ENCODE measurements around the gene C4orf54. TPM values are rescaled to one million over a fixed set of nuclear protein-coding genes. Genes with fewer than 3 reads are reported as not detected.

Gene C4orf54
- total and polyA plus RNA-seq, 10 of the 15 experiments (the other 5 are each of a cell fraction or from before 2014, with no cell fraction given) = 0.01 TPM; not detected in 9

- DNase-seq (ENCODE audit: low read depth, low spot score) (no peak), FAIRE-seq (no peak), ATAC-seq (no peak)
- Histone ChIP-seq H3K4me2 (ENCODE audit: control insufficient read depth, insufficient read depth) (no peak overlapping the region), H3K9ac (ENCODE audit: control insufficient read depth, insufficient read depth, low read length) (no peak overlapping the region), H3K27me3 (replicated peaks in 1 of 2; ENCODE audit: control insufficient read depth in 2 of 2, insufficient read depth in 2 of 2, low read length in 1 of 2) (no peaks in the 10 kb centered on the region), H3K4me3 (no peak overlapping the region), H3K9me3 (replicated peaks; ENCODE audit: control insufficient read depth, insufficient read depth, low read length) (no peaks in the 10 kb centered on the region), H2AFZ (ENCODE audit: control insufficient read depth, low read depth, low read length) (no peak overlapping the region), H3K36me3 (ENCODE audit: control insufficient read depth in 2 of 2, insufficient read depth in 2 of 2, low read length in 1 of 2) (no peaks in the 10 kb centered on the region), H3K4me1 (ENCODE audit: control insufficient read depth, insufficient read depth, low read length) (no peaks in the 10 kb centered on the region), H3K79me2 (ENCODE audit: control insufficient read depth, insufficient read depth, low read length) (no peaks in the 10 kb centered on the region), H4K20me1 (ENCODE audit: control insufficient read depth, insufficient read depth) (no peaks in the 10 kb centered on the region), H3K27ac (ENCODE audit: control insufficient read depth, insufficient read depth) (no peak overlapping the region)
- ChIA-PET CTCF (interaction anchor here (0.6 to 1.1 kb wide), 2 partner anchors 31 to 161 kb away, joined by 3 read pairs; no protein-coding TSS in a partner anchor), SMC1A (ENCODE audit: uncharacterized antibody, unreplicated experiment) (no interaction called here), POLR2A (no interaction called here), RAD21 (ENCODE audit: unreplicated experiment) (no interaction called here)
- BruUV-seq (replicated peaks) = no TSS peak
- in situ Hi-C loops (cut with MboI) = no loop called here
- no peak for TF ChIP-seq LARP7 (IDR thresholded peaks at IDR 0.05)
- no peak for TF ChIP-seq BCL11A (IDR thresholded peaks at IDR 0.05; ENCODE audit: low read depth, low read length)
- TF ChIP-seq USF1 (IDR thresholded peaks at IDR 0.05; ENCODE audit: borderline replicate concordance, extremely low read length, insufficient read depth, low read depth, low read length) = no peak
- no peak for TF ChIP-seq KAT2A (conservative IDR thresholded peaks at IDR 0.05; ENCODE audit: control insufficient read depth, low read depth, low read length)
- TF ChIP-seq SMC3 (IDR thresholded peaks at IDR 0.05; ENCODE audit: borderline replicate concordance, low read length) = no peak
- TF ChIP-seq ZNF384 (IDR thresholded peaks at IDR 0.05; ENCODE audit: borderline replicate concordance, low read depth, low read length) = no peak
- TF ChIP-seq, protein P1, sequence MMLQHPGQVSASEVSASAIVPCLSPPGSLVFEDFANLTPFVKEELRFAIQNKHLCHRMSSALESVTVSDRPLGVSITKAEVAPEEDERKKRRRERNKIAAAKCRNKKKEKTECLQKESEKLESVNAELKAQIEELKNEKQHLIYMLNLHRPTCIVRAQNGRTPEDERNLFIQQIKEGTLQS (IDR thresholded peaks at IDR 0.05; ENCODE audit: borderline replicate concordance, extremely low read depth, low read depth, low read length) = no peak
- no peak for TF ChIP-seq NBN (IDR thresholded peaks at IDR 0.05)
- no peak for TF ChIP-seq HDGF (IDR thresholded peaks at IDR 0.05)
- no peak for TF ChIP-seq SRF (IDR thresholded peaks at IDR 0.05; ENCODE audit: low read depth in 2 of 2, low read length in 2 of 2)
- TF ChIP-seq, protein P2, sequence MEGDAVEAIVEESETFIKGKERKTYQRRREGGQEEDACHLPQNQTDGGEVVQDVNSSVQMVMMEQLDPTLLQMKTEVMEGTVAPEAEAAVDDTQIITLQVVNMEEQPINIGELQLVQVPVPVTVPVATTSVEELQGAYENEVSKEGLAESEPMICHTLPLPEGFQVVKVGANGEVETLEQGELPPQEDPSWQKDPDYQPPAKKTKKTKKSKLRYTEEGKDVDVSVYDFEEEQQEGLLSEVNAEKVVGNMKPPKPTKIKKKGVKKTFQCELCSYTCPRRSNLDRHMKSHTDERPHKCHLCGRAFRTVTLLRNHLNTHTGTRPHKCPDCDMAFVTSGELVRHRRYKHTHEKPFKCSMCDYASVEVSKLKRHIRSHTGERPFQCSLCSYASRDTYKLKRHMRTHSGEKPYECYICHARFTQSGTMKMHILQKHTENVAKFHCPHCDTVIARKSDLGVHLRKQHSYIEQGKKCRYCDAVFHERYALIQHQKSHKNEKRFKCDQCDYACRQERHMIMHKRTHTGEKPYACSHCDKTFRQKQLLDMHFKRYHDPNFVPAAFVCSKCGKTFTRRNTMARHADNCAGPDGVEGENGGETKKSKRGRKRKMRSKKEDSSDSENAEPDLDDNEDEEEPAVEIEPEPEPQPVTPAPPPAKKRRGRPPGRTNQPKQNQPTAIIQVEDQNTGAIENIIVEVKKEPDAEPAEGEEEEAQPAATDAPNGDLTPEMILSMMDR (IDR thresholded peaks at IDR 0.05 in 2 of 3, conservative IDR thresholded peaks at IDR 0.05 in 1 of 3; ENCODE audit: control insufficient read depth in 2 of 3, extremely low read depth in 1 of 3, insufficient read depth in 1 of 3, low read depth in 3 of 3, low read length in 3 of 3) = no peak
- TF ChIP-seq WRNIP1 (IDR thresholded peaks at IDR 0.05; ENCODE audit: borderline replicate concordance, low read depth, low read length) = no peak
- TF ChIP-seq TAF1 (IDR thresholded peaks at IDR 0.05; ENCODE audit: borderline replicate concordance, low read depth, low read length) = no peak
- no peak for TF ChIP-seq NFXL1 (IDR thresholded peaks at IDR 0.05; ENCODE audit: borderline replicate concordance)
- no peak for TF ChIP-seq TBL1XR1 (IDR thresholded peaks at IDR 0.05; ENCODE audit: low read depth, low read length)
- TF ChIP-seq POU2F2 (IDR thresholded peaks at IDR 0.05; ENCODE audit: borderline replicate concordance, low read depth, low read length) = no peak
- 40% methylated on average over 10 of the region's 10 CpGs for WGBS (ENCODE audit: insufficient coverage, insufficient replicate concordance, low lambda C conversion rate, missing lambda C conversion rate)
- intact Hi-C loops (cut with micrococcal nuclease; ENCODE audit: unreplicated experiment) = no loop called here
These were observed 7.8 kb downstream of the C4orf54 start for GRCh38 chr4:99649778-99650177.
